Vagina (tissue), 2 donors: ENCODE measurements around the gene TTC28.

Experiments
- CTCF ChIP-seq, 3 experiments: fragments of 450-650 bp in 2 of 3; fragments of 200-600 bp in 1 of 3; sonication (generic) in 1 of 3; IDR thresholded peaks; one replicate each; pipeline ENCODE4 v1.5.1; 2017 to 2019; ENCODE audit warnings: antibody characterized with exemption in 3 of 3, mild to moderate bottlenecking in 2 of 3, moderate library complexity in 2 of 3
- POLR2A ChIP-seq, 2 donors: fragments of 450-650 bp; IDR thresholded peaks; one replicate each; pipeline ENCODE4 v1.6.1; 2017; ENCODE audit warnings: antibody characterized with exemption in 2 of 2, mild to moderate bottlenecking in 2 of 2, moderate library complexity in 2 of 2

- TF ChIP-seq CTCF (IDR thresholded peaks at IDR 0.05) (no peak), POLR2A (IDR thresholded peaks at IDR 0.05) (no peak)
Measured at GRCh38 chr22:28002181-28002700, 677.4 kb downstream of the TTC28 start.
